ENCODE data around the gene EFL1.

The EFL1 gene

DNA sequence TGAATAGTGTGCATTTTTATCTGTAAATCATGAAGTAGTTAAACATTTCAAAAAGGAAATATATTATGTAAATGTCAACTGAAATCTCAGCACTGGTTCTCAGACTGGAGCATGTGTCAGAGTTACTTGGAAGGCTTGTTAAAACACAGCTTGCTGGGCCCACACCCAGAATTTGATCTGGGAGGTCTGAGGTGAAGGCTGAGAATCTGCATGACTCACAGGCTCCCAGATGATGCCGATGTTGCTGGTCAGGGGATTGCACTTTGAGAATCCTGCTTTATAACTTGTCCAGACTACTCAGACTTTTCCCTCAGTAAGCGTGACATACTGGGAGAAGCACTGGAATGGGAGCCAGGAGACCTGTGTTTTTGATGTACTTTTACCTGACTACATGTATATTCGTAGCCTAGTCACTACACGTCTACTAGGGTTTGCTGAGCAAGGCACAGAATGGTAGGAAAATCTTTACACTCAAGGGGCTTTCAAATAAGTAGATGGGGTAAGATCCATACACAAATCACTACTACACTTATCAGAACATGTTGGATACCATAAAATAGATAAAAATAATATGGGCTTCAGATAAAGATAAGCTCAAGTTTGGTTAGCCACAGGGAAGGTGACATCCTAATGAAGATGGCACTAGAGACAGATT lies 139.7 kb downstream of the EFL1 start:
- no peak for DNase-seq (ENCODE audit: low spot score)

- DNase-seq (ENCODE audit: low spot score) = no peak
Measured at GRCh38 chr15:82118040-82118439, 144.5 kb downstream of the EFL1 start.

- DNase-seq (ENCODE audit: low spot score) = no peak
Measured at GRCh38 chr15:82117296-82117695, 145.2 kb downstream of the EFL1 start.

DNA sequence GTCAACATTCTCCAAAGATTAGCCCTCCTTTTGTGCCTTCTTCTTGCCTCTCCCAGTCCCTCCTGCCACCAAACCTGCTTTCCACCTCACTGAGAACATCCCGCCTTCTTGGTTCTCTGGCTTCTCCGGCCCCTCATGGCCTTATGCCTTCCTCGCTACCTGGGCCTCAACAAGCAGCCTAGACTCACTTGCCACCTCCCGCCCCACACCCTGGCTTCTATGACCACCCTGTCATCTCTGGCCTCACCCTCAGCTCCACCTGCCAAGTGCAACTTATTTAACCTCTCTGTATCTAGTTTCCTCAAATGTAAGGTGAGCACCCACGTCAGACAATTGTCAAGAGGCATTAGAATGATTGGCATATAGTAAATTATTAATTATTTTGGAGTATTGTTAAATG lies 147.9 kb downstream of the EFL1 start:
- no peak for DNase-seq (ENCODE audit: low spot score)

GRCh38 chr15:82113106-82113715 lies 149.3 kb downstream of the EFL1 start:
- DNase-seq (ENCODE audit: low spot score) = no peak

DNA sequence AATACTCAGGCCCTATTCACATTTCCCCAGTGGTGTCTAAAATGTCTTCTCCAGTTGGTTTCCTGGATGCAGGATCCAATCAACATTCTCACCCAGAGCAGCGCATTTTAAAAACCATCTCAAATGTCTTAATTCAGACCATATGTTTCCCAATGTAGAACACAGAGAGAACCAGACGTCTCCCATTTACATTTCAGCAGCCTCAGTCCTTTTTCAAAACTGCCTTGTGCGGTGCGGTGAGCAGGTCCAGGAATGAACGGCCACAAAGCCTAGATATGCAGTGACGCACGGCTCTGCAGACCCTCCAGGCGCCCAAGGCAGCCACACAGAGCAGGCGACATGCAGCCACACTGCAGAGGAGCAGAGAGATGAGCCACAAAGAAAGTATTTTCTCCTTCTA lies 150.6 kb downstream of the EFL1 start:
- no peak for DNase-seq (ENCODE audit: low spot score)

DNA sequence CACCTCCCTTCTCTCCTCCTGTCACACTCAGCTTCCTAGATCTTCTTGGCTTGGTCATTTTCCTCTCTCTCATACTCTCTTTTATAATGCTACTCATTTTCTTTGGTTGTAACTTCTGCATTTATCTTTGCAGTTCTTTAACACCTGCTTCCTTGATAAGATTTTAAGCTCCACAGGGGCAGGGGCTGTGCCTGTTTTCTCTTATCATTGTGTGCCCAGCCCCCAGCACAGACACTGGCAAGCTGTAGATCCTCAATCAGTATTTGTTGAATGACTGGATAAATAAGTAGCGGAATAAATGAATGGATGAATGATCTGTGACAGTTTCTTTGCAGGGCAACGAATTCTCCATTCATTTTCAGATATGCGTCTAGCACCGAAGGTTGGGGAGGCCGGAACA lies 152.4 kb downstream of the EFL1 start:
- DNase-seq (ENCODE audit: low spot score) = no peak

DNA sequence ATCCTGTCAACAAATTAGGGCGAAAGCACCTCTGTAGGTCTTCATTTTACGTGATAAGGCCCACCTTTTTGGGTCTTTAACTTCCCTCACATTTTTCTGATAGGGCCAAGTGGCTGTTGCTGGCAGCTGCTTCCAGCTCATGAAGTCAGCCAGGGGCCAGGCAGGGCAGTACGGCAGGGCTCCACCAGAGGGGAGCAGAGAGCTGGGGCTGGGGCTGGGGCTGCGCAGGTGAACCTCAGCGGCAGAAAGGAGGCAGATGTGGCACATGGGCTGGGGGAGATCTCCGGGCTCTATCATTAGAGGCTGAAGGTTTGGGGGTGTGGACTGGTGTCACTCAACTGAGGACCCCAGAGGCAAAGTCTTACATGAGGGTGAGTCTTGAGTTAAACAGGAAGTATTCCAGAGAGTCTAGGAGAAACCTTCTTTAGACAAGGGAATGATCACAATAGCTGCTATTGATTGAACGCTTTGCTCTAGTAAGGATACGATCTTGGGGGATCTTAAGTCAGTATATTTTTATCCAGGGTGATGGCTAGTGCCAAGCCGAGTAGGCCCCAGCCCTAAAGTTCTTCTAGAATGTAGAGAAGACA lies 153.9 kb downstream of the EFL1 start:
- peak; percentile 39 for DNase-seq (ENCODE audit: low spot score)

- no peak for DNase-seq (ENCODE audit: low spot score)
Measured at GRCh38 chr15:82106679-82107078, 155.9 kb downstream of the EFL1 start.

GRCh38 chr15:82105451-82106215 lies 156.9 kb downstream of the EFL1 start:
- DNase-seq (ENCODE audit: low spot score) = peak; percentile 20

GRCh38 chr15:82103468-82103867 lies 159.1 kb downstream of the EFL1 start:
- DNase-seq (ENCODE audit: low spot score) = no peak

DNA sequence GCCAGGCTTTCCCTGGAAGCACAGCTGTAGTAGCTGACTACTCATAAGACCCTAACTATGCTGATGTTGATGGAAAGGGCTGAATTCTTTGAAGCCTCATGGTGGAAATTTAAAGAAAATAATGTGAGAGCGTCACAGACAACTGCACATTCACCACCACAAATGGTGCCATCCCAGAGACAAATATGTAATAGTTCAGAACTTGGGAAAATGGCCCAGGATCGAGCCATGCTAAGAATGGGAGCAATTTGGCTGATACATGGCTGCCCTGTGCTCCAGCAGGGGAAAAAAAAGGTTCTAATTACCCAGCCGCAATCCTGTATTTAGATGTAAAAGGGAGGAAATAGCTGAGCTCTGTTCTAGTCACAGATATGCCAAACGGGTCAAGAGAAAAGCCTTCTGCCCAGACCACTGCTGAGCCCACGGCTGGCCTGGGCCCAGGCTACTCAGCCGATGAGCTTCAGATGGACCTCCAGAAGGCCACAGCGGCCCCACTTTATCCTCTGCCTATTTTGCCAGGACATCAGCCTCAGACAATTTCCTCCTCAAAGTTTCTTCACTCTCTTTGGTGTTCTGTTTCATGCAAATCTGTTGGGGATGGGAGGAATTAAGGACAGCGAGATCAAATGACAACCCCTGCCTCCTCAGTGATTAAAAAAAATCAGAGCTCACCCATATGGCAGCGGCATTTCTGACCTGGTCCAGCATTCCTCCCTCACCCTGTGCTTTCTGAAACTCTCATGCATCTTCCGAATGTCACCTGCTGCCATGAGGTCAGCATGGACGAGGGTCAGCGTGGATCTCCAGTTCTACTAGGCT lies 162.2 kb downstream of the EFL1 start:
- DNase-seq (ENCODE audit: low spot score) = no peak

- DNase-seq (ENCODE audit: low spot score) = no peak
Measured at GRCh38 chr15:82098674-82099073, 163.9 kb downstream of the EFL1 start.

GRCh38 chr15:82095803-82096202 lies 166.7 kb downstream of the EFL1 start:
- no peak for DNase-seq (ENCODE audit: low spot score)

DNA sequence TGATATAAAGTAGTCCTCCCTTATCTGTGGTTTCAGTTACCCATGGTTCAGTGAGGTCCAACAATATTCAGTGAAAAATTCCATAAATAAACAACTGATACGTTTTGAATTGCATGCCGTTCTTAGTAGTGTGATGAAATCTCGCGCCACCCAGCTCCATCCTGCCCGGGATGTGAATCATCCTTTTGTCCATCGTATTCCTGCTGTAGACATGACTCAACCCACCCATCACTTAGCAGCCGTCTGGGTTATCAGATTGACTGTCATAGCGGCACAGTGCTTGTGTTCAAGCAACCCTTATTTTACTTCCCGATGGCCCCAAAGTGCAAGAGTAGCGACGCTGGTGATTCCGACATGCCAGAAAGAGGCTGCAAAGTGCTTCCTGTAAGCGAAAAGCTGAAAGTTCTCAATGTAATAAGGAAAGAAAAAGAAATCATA lies 168.7 kb downstream of the EFL1 start:
- DNase-seq (ENCODE audit: low spot score) = peak; percentile 88

DNA sequence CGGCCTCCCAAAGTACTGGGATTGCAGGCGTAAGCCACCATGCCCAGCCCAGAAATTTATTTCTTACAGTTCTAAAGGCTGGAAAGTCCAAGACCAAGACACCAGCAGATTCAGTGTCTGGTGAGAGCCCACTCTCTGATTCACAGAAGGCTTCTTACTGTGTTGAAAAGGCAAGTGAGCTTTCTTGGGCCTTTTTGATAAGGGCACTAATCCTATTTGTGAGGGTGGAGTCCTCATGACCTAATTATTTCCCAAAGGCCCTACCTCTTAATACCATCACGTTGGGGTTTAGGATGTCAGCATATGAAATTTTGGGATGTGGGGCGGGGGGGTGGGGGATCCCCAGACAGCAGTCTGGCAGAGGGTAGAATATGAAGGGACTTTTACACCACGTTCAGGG lies 169.2 kb downstream of the EFL1 start:
- no peak for DNase-seq (ENCODE audit: low spot score)

- no peak for DNase-seq (ENCODE audit: low spot score)
Measured at GRCh38 chr15:82091636-82092140, 170.8 kb downstream of the EFL1 start.

DNA sequence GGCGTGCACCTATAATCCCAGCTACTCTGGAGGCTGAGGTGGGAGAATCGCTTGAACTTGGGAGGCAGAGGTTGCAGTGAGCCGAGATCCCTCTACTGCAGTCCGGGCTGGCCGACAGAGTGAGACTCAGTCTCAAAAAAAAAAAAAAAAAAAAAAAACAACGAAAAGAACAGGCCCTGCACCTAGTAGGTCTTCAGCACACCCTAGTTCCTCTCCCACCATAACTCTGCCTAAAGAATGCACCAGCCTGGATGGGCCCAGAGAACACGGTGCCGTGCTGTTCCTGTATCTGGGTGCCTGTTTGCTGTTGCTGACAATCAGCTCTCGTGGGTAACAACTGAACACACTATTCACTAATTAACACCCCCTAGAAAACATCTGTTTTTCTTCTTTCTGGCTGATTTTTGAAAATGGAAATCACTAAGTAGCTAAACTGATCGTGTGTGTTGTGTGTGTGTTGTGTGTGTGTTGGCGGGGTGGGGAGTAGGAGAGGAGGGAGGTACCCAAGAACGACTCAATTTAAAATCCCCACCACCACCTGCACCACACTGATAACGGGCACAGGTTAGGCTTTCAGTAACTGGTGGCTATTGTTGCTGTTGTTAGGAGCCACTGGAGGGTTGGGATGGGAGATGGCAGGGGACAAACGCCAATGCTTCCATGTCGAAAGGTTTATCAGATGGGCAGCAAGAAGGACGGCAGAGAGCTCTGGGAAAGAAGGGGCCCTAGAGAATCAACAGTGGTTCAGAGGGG lies 176.1 kb downstream of the EFL1 start:
- DNase-seq (ENCODE audit: low spot score) = no peak

GRCh38 chr15:82081914-82082762 lies 180.4 kb downstream of the EFL1 start:
- DNase-seq (ENCODE audit: low spot score) = peak; percentile 52

- DNase-seq (ENCODE audit: low spot score) = no peak
Measured at GRCh38 chr15:82080774-82081173, 181.8 kb downstream of the EFL1 start.
